ENCODE data around the gene RYR1. TPM values are rescaled to one million over a fixed set of nuclear protein-coding genes. Genes with fewer than 3 reads are reported as not detected.

Gene RYR1
- total RNA-seq, 1 donor from 2014 or later = 7.4 TPM

DNA sequence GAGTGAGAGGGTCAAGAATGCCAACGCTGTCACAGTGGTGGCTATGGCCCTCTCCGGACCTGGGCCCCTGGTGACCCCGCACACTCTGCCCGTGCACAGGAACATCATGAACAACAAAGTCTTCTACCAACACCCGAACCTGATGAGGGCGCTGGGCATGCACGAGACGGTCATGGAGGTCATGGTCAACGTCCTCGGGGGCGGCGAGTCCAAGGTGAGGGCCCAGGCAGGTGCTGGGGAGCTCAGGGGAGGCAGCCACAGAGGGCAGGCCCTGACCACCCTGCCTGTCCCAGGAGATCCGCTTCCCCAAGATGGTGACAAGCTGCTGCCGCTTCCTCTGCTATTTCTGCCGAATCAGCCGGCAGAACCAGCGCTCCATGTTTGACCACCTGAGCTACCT lies 62.6 kb downstream of the RYR1 start:
- DNase-seq (ENCODE audit: low read depth) = no peak
- Histone ChIP-seq H3K4me3 (ENCODE audit: low read depth, low read length) (no peak overlapping the region), H3K36me3 (ENCODE audit: control insufficient read depth, insufficient read depth, low read length) (no peaks in the 10 kb centered on the region), H3K27me3 (ENCODE audit: control insufficient read depth, insufficient read depth, low read length) (no peaks in the 10 kb centered on the region)
- no peak for FAIRE-seq
- TF ChIP-seq, protein P1, sequence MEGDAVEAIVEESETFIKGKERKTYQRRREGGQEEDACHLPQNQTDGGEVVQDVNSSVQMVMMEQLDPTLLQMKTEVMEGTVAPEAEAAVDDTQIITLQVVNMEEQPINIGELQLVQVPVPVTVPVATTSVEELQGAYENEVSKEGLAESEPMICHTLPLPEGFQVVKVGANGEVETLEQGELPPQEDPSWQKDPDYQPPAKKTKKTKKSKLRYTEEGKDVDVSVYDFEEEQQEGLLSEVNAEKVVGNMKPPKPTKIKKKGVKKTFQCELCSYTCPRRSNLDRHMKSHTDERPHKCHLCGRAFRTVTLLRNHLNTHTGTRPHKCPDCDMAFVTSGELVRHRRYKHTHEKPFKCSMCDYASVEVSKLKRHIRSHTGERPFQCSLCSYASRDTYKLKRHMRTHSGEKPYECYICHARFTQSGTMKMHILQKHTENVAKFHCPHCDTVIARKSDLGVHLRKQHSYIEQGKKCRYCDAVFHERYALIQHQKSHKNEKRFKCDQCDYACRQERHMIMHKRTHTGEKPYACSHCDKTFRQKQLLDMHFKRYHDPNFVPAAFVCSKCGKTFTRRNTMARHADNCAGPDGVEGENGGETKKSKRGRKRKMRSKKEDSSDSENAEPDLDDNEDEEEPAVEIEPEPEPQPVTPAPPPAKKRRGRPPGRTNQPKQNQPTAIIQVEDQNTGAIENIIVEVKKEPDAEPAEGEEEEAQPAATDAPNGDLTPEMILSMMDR (IDR thresholded peaks at IDR 0.05; ENCODE audit: insufficient read depth, low read length, severe bottlenecking) = no peak

DNA sequence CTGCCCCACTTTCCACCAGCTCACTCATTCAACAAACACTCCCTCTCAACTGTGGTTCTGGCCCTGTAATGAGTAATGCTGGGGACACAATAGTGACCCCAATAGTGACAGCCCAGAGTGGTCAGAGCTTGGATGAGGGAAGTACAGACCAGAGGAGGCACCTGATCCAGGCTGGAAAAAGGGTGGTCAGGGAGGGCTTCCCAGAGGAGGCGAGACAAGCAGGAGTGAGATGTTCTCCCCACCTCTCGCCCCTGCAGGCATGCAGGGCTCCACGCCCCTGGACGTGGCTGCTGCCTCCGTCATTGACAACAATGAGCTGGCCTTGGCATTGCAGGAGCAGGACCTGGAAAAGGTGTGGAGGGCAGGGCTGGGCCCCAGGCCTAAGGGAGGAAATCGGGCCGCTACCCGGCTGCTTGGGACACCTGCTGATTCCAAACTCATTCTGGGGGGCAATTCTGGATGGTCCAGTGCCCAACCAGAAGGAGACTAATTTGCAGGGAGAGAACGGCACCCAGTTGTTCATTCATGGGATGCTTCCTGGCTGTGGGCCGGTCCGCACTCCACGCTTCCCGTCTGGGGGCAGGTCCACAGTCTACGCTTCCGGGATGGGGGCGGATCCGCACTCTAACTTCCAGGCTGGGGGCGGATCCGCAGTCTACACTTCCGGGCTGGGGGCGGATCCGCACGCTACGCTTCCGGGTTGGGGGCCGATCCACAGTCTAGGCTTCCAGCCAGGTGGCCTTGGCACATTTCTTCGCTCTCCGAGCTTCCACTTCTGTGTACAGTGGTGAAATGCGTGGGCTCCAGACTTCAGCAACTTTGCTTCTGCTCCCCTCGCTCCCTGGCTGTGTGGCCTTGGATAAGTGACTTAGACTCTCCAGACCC lies 63.4 kb downstream of the RYR1 start:
- DNase-seq (ENCODE audit: low read depth) (no peak), FAIRE-seq (no peak)
- Histone ChIP-seq H3K27me3 (ENCODE audit: control insufficient read depth, insufficient read depth, low read length) (no peaks in the 10 kb centered on the region), H3K36me3 (ENCODE audit: control insufficient read depth, insufficient read depth, low read length) (no peaks in the 10 kb centered on the region), H3K4me3 (ENCODE audit: low read depth, low read length) (no peak overlapping the region)
- TF ChIP-seq, protein P1 (IDR thresholded peaks at IDR 0.05; ENCODE audit: insufficient read depth, low read length, severe bottlenecking) = no peak

DNA sequence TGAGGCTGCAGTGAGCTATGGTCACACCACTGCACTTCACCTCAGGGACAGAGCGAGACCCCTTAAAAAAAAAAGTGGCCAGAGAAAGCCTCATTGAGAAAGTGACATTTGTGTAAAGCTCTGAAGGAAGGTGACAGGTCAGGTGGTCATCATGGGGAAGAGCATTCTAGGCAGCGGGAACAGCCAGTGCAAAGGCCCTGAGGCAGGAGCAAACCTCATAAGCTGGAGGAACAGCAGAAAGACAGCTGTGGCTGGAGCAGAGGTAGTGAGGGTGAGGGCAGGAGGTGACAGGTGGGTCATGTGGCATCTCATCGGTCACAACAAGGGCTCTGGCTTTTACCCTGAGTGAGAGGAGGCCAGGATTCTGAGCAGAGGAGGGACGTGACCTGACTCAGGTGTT lies 64.4 kb downstream of the RYR1 start:
- Histone ChIP-seq H3K4me3 (ENCODE audit: low read depth, low read length) (no peak overlapping the region), H3K27me3 (ENCODE audit: control insufficient read depth, insufficient read depth, low read length) (no peaks in the 10 kb centered on the region), H3K36me3 (ENCODE audit: control insufficient read depth, insufficient read depth, low read length) (no peaks in the 10 kb centered on the region)
- TF ChIP-seq, protein P1 (IDR thresholded peaks at IDR 0.05; ENCODE audit: insufficient read depth, low read length, severe bottlenecking) = no peak
- DNase-seq (ENCODE audit: low read depth) (no peak), FAIRE-seq (peak; percentile 73)

DNA sequence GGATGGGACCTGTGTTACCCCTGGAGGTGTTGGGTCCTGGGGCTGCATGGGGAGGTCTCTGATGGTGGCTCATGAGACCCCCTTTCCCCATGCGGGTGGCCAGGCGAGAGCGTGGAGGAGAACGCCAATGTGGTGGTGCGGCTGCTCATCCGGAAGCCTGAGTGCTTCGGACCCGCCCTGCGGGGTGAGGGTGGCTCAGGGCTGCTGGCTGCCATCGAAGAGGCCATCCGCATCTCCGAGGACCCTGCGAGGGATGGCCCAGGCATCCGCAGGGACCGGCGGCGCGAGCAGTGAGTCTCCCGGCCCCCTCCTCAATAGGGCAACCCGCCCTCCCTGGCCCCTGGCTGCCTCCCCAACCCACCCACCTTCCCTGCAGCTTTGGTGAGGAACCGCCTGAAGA lies 66.0 kb downstream of the RYR1 start:
- no peak for FAIRE-seq
- Histone ChIP-seq H3K4me3 (ENCODE audit: low read depth, low read length) (no peak overlapping the region), H3K27me3 (ENCODE audit: control insufficient read depth, insufficient read depth, low read length) (no peaks in the 10 kb centered on the region), H3K36me3 (ENCODE audit: control insufficient read depth, insufficient read depth, low read length) (no peaks in the 10 kb centered on the region)
- TF ChIP-seq, protein P1 (IDR thresholded peaks at IDR 0.05; ENCODE audit: insufficient read depth, low read length, severe bottlenecking) = no peak
- no peak for DNase-seq (ENCODE audit: low read depth)

DNA sequence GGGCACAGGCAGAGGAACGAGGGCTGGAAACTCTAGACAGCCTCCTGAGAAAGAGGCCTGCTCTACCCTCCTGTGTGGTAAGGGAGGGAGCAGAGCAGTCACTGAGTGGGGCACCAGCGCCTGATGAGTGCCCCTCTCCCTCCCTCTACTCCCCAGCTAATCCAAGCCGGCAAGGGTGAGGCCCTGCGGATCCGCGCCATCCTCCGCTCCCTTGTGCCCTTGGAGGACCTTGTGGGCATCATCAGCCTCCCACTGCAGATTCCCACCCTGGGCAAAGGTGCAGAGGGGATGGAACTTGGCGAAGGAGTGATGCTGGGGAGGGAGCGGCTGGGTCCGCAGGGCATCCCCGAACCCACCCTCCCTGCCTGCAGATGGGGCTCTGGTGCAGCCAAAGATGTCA lies 67.0 kb downstream of the RYR1 start:
- FAIRE-seq (no peak), DNase-seq (ENCODE audit: low read depth) (no peak)
- no peak overlapping the region for H3K4me3 ChIP-seq (ENCODE audit: low read depth, low read length)
- no peaks in the 10 kb centered on the region for H3K36me3 ChIP-seq (ENCODE audit: control insufficient read depth, insufficient read depth, low read length)
- TF ChIP-seq, protein P1 (IDR thresholded peaks at IDR 0.05; ENCODE audit: insufficient read depth, low read length, severe bottlenecking) = no peak
- H3K27me3 ChIP-seq (ENCODE audit: control insufficient read depth, insufficient read depth, low read length) = no peaks in the 10 kb centered on the region

All from bronchial epithelial cell (primary cell).